Trophoblast cell (in vitro differentiated cells and primary cell): ENCODE data around the gene LPP.
A peak's percentile ranks its signal among the peaks of the same experiment; 100 is the strongest.

ENCODE experiments used
- DNase-seq, 2 donors: peaks; one replicate each; pipeline ENCODE4 v3.0.0-alpha.2; 2016
- H2AFZ ChIP-seq: 2 replicates; pipeline ENCODE4 v1.6.1; 2013; ENCODE audit warnings: low read length, moderate library complexity, mild to moderate bottlenecking; ENCODE audit not compliant: insufficient read depth, poor library complexity
- H2AK5ac ChIP-seq: 2 replicates; pipeline ENCODE4 v1.6.1; 2013; ENCODE audit warnings: mild to moderate bottlenecking, low read length
- H2BK120ac ChIP-seq: 2 replicates; pipeline ENCODE4 v1.6.1; 2013; ENCODE audit warnings: low read length, mild to moderate bottlenecking, moderate library complexity; ENCODE audit not compliant: insufficient read depth, poor library complexity
- H2BK12ac ChIP-seq: 2 replicates; pipeline ENCODE4 v1.6.1; 2013; ENCODE audit warnings: mild to moderate bottlenecking, low read length, moderate library complexity
- H2BK5ac ChIP-seq: 2 replicates; pipeline ENCODE4 v1.6.1; 2013; ENCODE audit warnings: low read length, low read depth, moderate library complexity, mild to moderate bottlenecking; ENCODE audit not compliant: poor library complexity
- H3K14ac ChIP-seq: 2 replicates; pipeline ENCODE4 v1.6.1; 2013; ENCODE audit warnings: mild to moderate bottlenecking, low read length
- H3K18ac ChIP-seq: 2 replicates; pipeline ENCODE4 v1.6.1; 2013; ENCODE audit warnings: mild to moderate bottlenecking, low read length
- H3K23ac ChIP-seq: 2 replicates; pipeline ENCODE4 v1.6.1; 2013; ENCODE audit warnings: low read length
- H3K27ac ChIP-seq: 2 replicates; pipeline ENCODE4 v1.5.1; 2013; ENCODE audit warnings: low read depth, mild to moderate bottlenecking, inconsistent platforms, low read length, moderate library complexity
- H3K27me3 ChIP-seq: 2 replicates; pipeline ENCODE4 v1.6.1; 2013; ENCODE audit warnings: inconsistent platforms, mild to moderate bottlenecking, low read length, moderate library complexity; ENCODE audit not compliant: insufficient read depth
- H3K36me3 ChIP-seq, 2 experiments: 1 replicate in 1 of 2; 2 replicates in 1 of 2; pipeline ENCODE4 v1.6.1; 2013; ENCODE audit warnings: low read length in 2 of 2, mild to moderate bottlenecking in 2 of 2, moderate library complexity in 1 of 2; ENCODE audit not compliant: insufficient read depth in 2 of 2, control insufficient read depth in 1 of 2
- H3K4ac ChIP-seq: 2 replicates; pipeline ENCODE4 v1.6.1; 2013; ENCODE audit warnings: low read depth, mild to moderate bottlenecking, low read length, moderate library complexity
- H3K4me1 ChIP-seq, 2 experiments: 1 replicate in 1 of 2; 2 replicates in 1 of 2; pipeline ENCODE4 v1.6.1; 2013; ENCODE audit warnings: low read length in 2 of 2, mild to moderate bottlenecking in 2 of 2, moderate library complexity in 1 of 2; ENCODE audit not compliant: insufficient read depth in 2 of 2, control insufficient read depth in 1 of 2
- H3K4me2 ChIP-seq: 2 replicates; pipeline ENCODE4 v1.6.1; 2013; ENCODE audit warnings: inconsistent platforms, mild to moderate bottlenecking, low read length, moderate library complexity
- H3K4me3 ChIP-seq: 2 replicates; pipeline ENCODE4 v1.5.1; 2013; ENCODE audit warnings: mild to moderate bottlenecking, low read depth, low read length, inconsistent platforms
- H3K79me1 ChIP-seq: one replicate; pipeline ENCODE4 v1.6.1; 2013; ENCODE audit warnings: low read length
- H3K79me2 ChIP-seq: 2 replicates; pipeline ENCODE4 v1.6.1; 2013; ENCODE audit warnings: low read length, mild to moderate bottlenecking; ENCODE audit not compliant: control insufficient read depth, insufficient read depth, poor library complexity
- H3K9ac ChIP-seq: 2 replicates; pipeline ENCODE4 v1.6.1; 2013; ENCODE audit warnings: mild to moderate bottlenecking, low read length
- H3K9me3 ChIP-seq: 2 replicates; pipeline ENCODE4 v1.6.1; 2013; ENCODE audit warnings: low read depth, mild to moderate bottlenecking, control low read depth, inconsistent platforms, low read length; ENCODE audit not compliant: insufficient read depth
- H4K12ac ChIP-seq: 2 replicates; pipeline ENCODE4 v1.6.1; 2013; ENCODE audit warnings: low read depth, mild to moderate bottlenecking, low read length, moderate library complexity
- H4K8ac ChIP-seq: 2 replicates; pipeline ENCODE4 v1.6.1; 2013; ENCODE audit warnings: low read depth, mild to moderate bottlenecking, low read length, moderate library complexity
- H4K91ac ChIP-seq: one replicate; pipeline ENCODE4 v1.6.1; 2013; ENCODE audit warnings: low read depth, mild to moderate bottlenecking, low read length, moderate library complexity
- WGBS: extraction: QIAGEN DNeasy Blood & Tissue Kit; methylation state at CpG from one replicate; pipeline ENCODE4 v1.1.7; 2013; ENCODE audit warnings: missing lambda C conversion rate; ENCODE audit not compliant: insufficient read length, insufficient coverage; ENCODE audit errors: extremely low coverage; 5-methylcytosine and 5-hydroxymethylcytosine counted together

Gene LPP

GRCh38 chr3:188458756-188459155 lies 304.8 kb downstream of the LPP start:
- Histone ChIP-seq H3K23ac (no peak overlapping the region), H3K27ac (no peak overlapping the region), H3K79me1 (no peaks in the 10 kb centered on the region), H2AFZ (no peak overlapping the region), H3K4me1 (peaks cover 0 to 2% of the 10 kb centered on the region in 2 experiments), H3K14ac (no peak overlapping the region), H3K4me3 (no peak overlapping the region), H3K79me2 (no peaks in the 10 kb centered on the region), H3K36me3 (peaks cover 0 to 2% of the 10 kb centered on the region in 2 experiments), H4K8ac (no peak overlapping the region), H4K12ac (no peak overlapping the region), H2BK5ac (no peak overlapping the region), H2AK5ac (no peak overlapping the region), H3K18ac (no peak overlapping the region), H3K27me3 (no peaks in the 10 kb centered on the region), H3K9me3 (no peaks in the 10 kb centered on the region), H3K4me2 (no peak overlapping the region), H4K91ac (no peak overlapping the region), H3K4ac (no peak overlapping the region), H2BK120ac (no peak overlapping the region), H3K9ac (no peak overlapping the region), H2BK12ac (no peak overlapping the region)
- DNase-seq = no peak
- WGBS = no CpG with 5 or more reads among the region's 2 CpGs

- no peak overlapping the region for H3K18ac ChIP-seq
- H4K91ac ChIP-seq = no peak overlapping the region
- no CpG with 5 or more reads among the region's 6 CpGs for WGBS
- no peak for DNase-seq
- no peak overlapping the region for H4K12ac ChIP-seq
- H3K36me3 ChIP-seq = peaks cover 0 to 3% of the 10 kb centered on the region in 2 experiments
- no peak overlapping the region for H2BK120ac ChIP-seq
- no peak overlapping the region for H2AK5ac ChIP-seq
- no peak overlapping the region for H3K4me2 ChIP-seq
- H3K4me1 ChIP-seq = peaks cover 0 to under 1% of the 10 kb centered on the region in 2 experiments
- no peaks in the 10 kb centered on the region for H3K79me2 ChIP-seq
- H4K8ac ChIP-seq = no peak overlapping the region
- H3K14ac ChIP-seq = no peak overlapping the region
- H2BK12ac ChIP-seq = no peak overlapping the region
- no peak overlapping the region for H3K4me3 ChIP-seq
- H3K79me1 ChIP-seq = no peaks in the 10 kb centered on the region
- H3K27me3 ChIP-seq = no peaks in the 10 kb centered on the region
- no peaks in the 10 kb centered on the region for H3K9me3 ChIP-seq
- no peak overlapping the region for H2AFZ ChIP-seq
- H3K4ac ChIP-seq = no peak overlapping the region
- H3K9ac ChIP-seq = no peak overlapping the region
- H2BK5ac ChIP-seq = no peak overlapping the region
- no peak overlapping the region for H3K27ac ChIP-seq
- H3K23ac ChIP-seq = no peak overlapping the region
These were observed 311.4 kb downstream of the LPP start for GRCh38 chr3:188465311-188465710.

GRCh38 chr3:188468196-188468595 lies 314.2 kb downstream of the LPP start:
- Histone ChIP-seq H2BK5ac (no peak overlapping the region), H3K27ac (no peak overlapping the region), H3K4me3 (no peak overlapping the region), H3K4me2 (no peak overlapping the region), H3K27me3 (no peaks in the 10 kb centered on the region), H2BK120ac (no peak overlapping the region), H4K91ac (no peak overlapping the region), H3K79me2 (no peaks in the 10 kb centered on the region), H3K9ac (no peak overlapping the region), H3K23ac (no peak overlapping the region), H3K14ac (no peak overlapping the region), H2BK12ac (no peak overlapping the region), H2AFZ (no peak overlapping the region), H3K4me1 (peaks cover 0 to 3% of the 10 kb centered on the region in 2 experiments), H3K36me3 (peaks cover 0 to 3% of the 10 kb centered on the region in 2 experiments), H3K9me3 (no peaks in the 10 kb centered on the region), H4K8ac (no peak overlapping the region), H3K18ac (no peak overlapping the region), H2AK5ac (no peak overlapping the region), H3K79me1 (no peaks in the 10 kb centered on the region), H3K4ac (no peak overlapping the region), H4K12ac (no peak overlapping the region)
- WGBS = no CpG with 5 or more reads among the region's 2 CpGs
- DNase-seq = no peak

- H3K9ac ChIP-seq = no peak overlapping the region
- no peak overlapping the region for H3K14ac ChIP-seq
- H3K4ac ChIP-seq = no peak overlapping the region
- peak in 1 of 2 donors; percentile 20 for DNase-seq
- no CpG with 5 or more reads among the region's 3 CpGs for WGBS
- H3K27ac ChIP-seq = no peak overlapping the region
- H3K79me1 ChIP-seq = no peaks in the 10 kb centered on the region
- no peaks in the 10 kb centered on the region for H3K9me3 ChIP-seq
- H4K91ac ChIP-seq = no peak overlapping the region
- H3K4me1 ChIP-seq = peaks cover 0 to 3% of the 10 kb centered on the region in 2 experiments
- no peaks in the 10 kb centered on the region for H3K79me2 ChIP-seq
- H2BK120ac ChIP-seq = no peak overlapping the region
- H3K27me3 ChIP-seq = no peaks in the 10 kb centered on the region
- H3K36me3 ChIP-seq = peaks cover 0 to 3% of the 10 kb centered on the region in 2 experiments
- no peak overlapping the region for H2AK5ac ChIP-seq
- no peak overlapping the region for H2AFZ ChIP-seq
- H3K4me3 ChIP-seq = no peak overlapping the region
- H3K23ac ChIP-seq = no peak overlapping the region
- H4K8ac ChIP-seq = no peak overlapping the region
- H2BK12ac ChIP-seq = no peak overlapping the region
- no peak overlapping the region for H2BK5ac ChIP-seq
- H3K4me2 ChIP-seq = no peak overlapping the region
- H4K12ac ChIP-seq = no peak overlapping the region
- H3K18ac ChIP-seq = no peak overlapping the region
These were observed 314.7 kb downstream of the LPP start for GRCh38 chr3:188468662-188469061.
